ENCODE results near the gene USF2. TPM values are rescaled to one million over a fixed set of nuclear protein-coding genes. Genes with fewer than 3 reads are reported as not detected.
A peak's percentile ranks its signal among the peaks of the same experiment; 100 is the strongest.

Gene USF2
- total RNA-seq, 4 donors from 2014 or later, result 95.9 to 207 (median 140) TPM

DNA sequence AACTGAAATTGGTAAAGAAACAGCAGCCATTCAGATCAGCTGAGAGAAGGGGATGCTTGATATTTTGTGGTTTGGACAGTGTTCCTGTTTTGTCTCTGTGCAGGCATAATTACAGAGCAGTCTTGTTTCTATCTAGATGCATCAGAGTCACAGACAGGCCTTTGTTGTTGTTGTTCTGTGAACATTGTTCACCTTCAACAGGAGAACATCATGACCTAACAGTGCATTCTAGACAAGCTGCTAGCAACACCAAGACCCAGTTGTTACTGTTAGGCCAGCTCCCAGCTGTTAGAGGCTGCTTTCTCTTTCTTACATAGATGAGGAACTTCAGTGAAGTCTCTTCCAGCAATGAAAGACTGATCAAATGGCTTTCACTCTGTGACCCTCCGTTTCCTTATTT lies 28.4 kb upstream of the USF2 start:
- WGBS, 2 donors (ENCODE audit: low coverage in 1 of 2), result 75 to 100% methylated on average over 1 of the region's 1 CpG
- peak; percentile 11 for DNase-seq
- H3K9me3 ChIP-seq, result peaks cover 5 to 9% of the 10 kb centered on the region in 2 donors
- in situ Hi-C loops (cut with MboI; ENCODE audit: low pct_ligation_motif_present in 1 of 4, low pct_unique_long_range_greater_than_20kb in 1 of 4, low sequenced_read_pairs in 3 of 4), result no loop called here
- H3K4me1 ChIP-seq, result no peaks in the 10 kb centered on the region
- peak overlapping the region; percentile 14 to 65 (median 51) for H3K27ac ChIP-seq
- TF ChIP-seq EP300 (IDR thresholded peaks at IDR 0.05; ENCODE audit: low read depth), result no peak
- TF ChIP-seq POLR2A (IDR thresholded peaks at IDR 0.05), result no peak
- TF ChIP-seq POLR2AphosphoS5 (IDR thresholded peaks at IDR 0.05), result no peak
- TF ChIP-seq, protein P1, sequence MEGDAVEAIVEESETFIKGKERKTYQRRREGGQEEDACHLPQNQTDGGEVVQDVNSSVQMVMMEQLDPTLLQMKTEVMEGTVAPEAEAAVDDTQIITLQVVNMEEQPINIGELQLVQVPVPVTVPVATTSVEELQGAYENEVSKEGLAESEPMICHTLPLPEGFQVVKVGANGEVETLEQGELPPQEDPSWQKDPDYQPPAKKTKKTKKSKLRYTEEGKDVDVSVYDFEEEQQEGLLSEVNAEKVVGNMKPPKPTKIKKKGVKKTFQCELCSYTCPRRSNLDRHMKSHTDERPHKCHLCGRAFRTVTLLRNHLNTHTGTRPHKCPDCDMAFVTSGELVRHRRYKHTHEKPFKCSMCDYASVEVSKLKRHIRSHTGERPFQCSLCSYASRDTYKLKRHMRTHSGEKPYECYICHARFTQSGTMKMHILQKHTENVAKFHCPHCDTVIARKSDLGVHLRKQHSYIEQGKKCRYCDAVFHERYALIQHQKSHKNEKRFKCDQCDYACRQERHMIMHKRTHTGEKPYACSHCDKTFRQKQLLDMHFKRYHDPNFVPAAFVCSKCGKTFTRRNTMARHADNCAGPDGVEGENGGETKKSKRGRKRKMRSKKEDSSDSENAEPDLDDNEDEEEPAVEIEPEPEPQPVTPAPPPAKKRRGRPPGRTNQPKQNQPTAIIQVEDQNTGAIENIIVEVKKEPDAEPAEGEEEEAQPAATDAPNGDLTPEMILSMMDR (IDR thresholded peaks at IDR 0.05), result no peak
- peaks cover 21% of the 10 kb centered on the region for H3K27me3 ChIP-seq
- intact Hi-C loops (cut with DNase I; ENCODE audit: low total_unique reads), result no loop called here
- H3K4me3 ChIP-seq, result no peak overlapping the region
- no peaks in the 10 kb centered on the region for H3K36me3 ChIP-seq

DNA sequence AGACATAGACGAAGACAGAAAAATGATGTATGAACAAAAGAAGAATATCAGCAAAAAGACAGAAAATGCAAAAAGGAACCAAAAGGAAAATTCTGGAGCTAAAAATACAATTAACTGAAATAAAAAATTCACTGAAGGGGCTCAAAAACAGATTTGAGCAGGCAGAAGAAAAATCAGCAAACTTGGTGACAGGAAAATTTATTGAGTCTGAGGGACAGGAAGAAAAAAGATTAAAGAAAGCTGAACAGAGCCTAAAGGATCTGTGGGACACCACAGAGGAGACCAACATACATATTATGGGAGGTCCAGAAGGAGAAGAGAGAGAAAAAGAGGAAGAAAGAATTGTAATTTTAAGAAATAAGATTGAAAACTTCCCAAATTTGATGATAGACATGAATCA lies 27.3 kb upstream of the USF2 start:
- TF ChIP-seq, protein P1 (IDR thresholded peaks at IDR 0.05), result no peak
- no peak for TF ChIP-seq EP300 (IDR thresholded peaks at IDR 0.05; ENCODE audit: low read depth)
- no peak for TF ChIP-seq POLR2A (IDR thresholded peaks at IDR 0.05)
- no peak for TF ChIP-seq POLR2AphosphoS5 (IDR thresholded peaks at IDR 0.05)
- Histone ChIP-seq H3K27me3 (peaks cover 27% of the 10 kb centered on the region), H3K36me3 (no peaks in the 10 kb centered on the region), H3K9me3 (peaks cover 5 to 9% of the 10 kb centered on the region in 2 donors), H3K27ac (no peak overlapping the region), H3K4me1 (no peaks in the 10 kb centered on the region), H3K4me3 (no peak overlapping the region)
- WGBS, 2 donors (ENCODE audit: low coverage in 1 of 2), result 91 to 92% methylated on average over 1 of the region's 1 CpG
- intact Hi-C loops (cut with DNase I; ENCODE audit: low total_unique reads) (no loop called here), in situ Hi-C loops (cut with MboI; ENCODE audit: low pct_ligation_motif_present in 1 of 4, low pct_unique_long_range_greater_than_20kb in 1 of 4, low sequenced_read_pairs in 3 of 4) (no loop called here)
- DNase-seq, result no peak

- in situ Hi-C loops (cut with MboI; ENCODE audit: low pct_ligation_motif_present in 1 of 4, low pct_unique_long_range_greater_than_20kb in 1 of 4, low sequenced_read_pairs in 3 of 4) (no loop called here), intact Hi-C loops (cut with DNase I; ENCODE audit: low total_unique reads) (no loop called here)
- no peak for DNase-seq
- WGBS, 2 donors (ENCODE audit: low coverage in 1 of 2), result 67 to 76% methylated on average over 4 of the region's 4 CpGs
- no peak overlapping the region for H3K4me3 ChIP-seq
- no peaks in the 10 kb centered on the region for H3K36me3 ChIP-seq
- H3K27ac ChIP-seq, result peak overlapping the region in 1 of 4 donors; percentile 92
- peaks cover 0 to 16% (median 8%) of the 10 kb centered on the region in 4 donors for H3K4me1 ChIP-seq
- H3K9me3 ChIP-seq, result peaks cover 0 to 4% of the 10 kb centered on the region in 2 donors
- H3K27me3 ChIP-seq, result peaks cover 33% of the 10 kb centered on the region
- TF ChIP-seq POLR2A (IDR thresholded peaks at IDR 0.05) (no peak), POLR2AphosphoS5 (IDR thresholded peaks at IDR 0.05) (no peak), EP300 (IDR thresholded peaks at IDR 0.05; ENCODE audit: low read depth) (no peak)
- TF ChIP-seq, protein P1 (IDR thresholded peaks at IDR 0.05), result no peak
These were observed 22.2 kb upstream of the USF2 start for GRCh38 chr19:35246466-35247092.

DNA sequence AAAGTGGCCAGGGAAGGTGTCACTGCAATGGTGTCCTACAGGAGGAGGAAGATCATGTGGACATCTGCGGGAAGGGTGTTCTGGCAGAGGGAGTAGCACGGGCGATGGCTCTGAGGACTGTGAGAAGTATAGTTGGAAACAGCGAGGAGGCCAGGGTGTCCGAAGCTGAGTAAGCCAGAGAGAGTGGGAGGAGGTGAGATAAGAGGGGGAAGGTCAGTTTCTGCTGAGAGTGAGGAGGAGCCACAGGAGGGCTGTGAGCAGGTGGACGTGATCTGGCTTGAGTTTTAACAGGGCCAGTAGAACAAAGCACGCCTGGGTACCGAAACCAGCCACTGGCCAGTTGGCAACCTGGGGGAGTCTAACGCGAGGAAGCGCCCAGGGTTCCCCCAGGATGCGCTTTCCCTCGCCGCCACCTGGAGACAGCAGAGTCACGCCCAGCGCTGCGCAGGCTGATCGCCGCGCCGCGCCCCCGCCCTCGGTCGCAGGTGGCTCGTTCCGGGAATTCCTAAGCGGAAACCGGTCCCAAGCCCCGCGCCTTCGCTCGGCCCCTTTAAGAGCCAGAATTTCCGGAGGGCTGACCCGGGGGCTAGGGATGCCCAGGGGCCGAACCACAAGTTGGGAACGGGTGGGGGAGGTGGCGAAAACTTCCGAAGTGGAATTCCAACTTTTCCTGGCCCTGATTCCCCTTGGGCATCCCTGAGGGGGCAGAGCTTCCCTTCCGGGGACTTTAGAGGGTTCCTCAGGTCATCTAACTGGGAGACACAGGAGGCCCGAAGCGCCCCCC lies 21.0 kb upstream of the USF2 start:
- in situ Hi-C loops (cut with MboI; ENCODE audit: low pct_ligation_motif_present in 1 of 4, low pct_unique_long_range_greater_than_20kb in 1 of 4, low sequenced_read_pairs in 3 of 4) (no loop called here), intact Hi-C loops (cut with DNase I; ENCODE audit: low total_unique reads) (no loop called here)
- peak; percentile 94 for DNase-seq
- Histone ChIP-seq H3K36me3 (no peaks in the 10 kb centered on the region), H3K4me3 (peak overlapping the region; percentile 33 to 88 (median 74)), H3K27me3 (peaks cover 28% of the 10 kb centered on the region), H3K4me1 (peaks cover 0 to 16% (median 8%) of the 10 kb centered on the region in 4 donors), H3K27ac (peak overlapping the region; percentile 87 to 94 (median 92)), H3K9me3 (no peaks in the 10 kb centered on the region)
- no peak for TF ChIP-seq POLR2A (IDR thresholded peaks at IDR 0.05)
- TF ChIP-seq, protein P1 (IDR thresholded peaks at IDR 0.05), result peak; percentile 34 to 65 (median 52)
- WGBS, 2 donors (ENCODE audit: low coverage in 1 of 2), result 1 to 5% methylated on average over 6 to 39 of the region's 42 CpGs
